RKO (cell line): ENCODE measurements around the gene TFEB.

Source experiments
- DNase-seq: peaks from one replicate; pipeline ENCODE4 v3.0.0-alpha.2; 2016; ENCODE audit warnings: low spot score

TFEB gene

DNA sequence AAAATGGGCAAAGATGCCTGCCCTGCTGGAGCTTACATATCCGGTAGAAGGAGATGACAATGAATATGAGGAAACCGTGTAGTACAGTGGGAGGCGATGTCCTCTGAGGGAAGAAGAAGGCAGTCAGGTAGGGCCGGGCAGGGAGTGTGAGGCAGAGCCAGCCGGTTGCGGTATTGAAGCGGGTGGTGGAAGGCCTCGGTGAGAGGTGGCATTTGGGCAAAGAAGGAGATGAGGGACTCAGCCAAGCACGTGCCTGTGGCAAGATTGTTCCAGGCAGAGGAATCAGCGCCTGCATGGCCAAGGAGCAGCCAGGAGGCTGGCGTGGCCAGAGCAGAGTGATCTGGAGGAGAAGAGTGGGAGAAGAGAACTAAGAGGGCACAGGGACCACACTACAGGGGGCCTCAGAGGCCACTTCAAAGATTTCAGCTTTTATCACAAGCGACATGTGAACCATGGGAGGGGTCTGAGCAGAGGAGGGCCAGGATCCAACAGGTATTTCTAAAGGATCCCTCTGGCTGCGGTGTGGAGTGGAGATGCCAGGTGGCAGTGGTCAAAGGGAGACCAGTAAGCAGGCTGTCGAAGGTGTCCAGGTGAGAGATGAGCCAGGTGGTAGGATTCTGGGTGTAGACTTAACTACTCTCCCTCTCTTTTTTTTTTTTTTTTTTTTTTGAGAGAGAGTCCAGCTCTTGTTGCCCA is 83.3 kb downstream of the TFEB start:
- DNase-seq = no peak

DNA sequence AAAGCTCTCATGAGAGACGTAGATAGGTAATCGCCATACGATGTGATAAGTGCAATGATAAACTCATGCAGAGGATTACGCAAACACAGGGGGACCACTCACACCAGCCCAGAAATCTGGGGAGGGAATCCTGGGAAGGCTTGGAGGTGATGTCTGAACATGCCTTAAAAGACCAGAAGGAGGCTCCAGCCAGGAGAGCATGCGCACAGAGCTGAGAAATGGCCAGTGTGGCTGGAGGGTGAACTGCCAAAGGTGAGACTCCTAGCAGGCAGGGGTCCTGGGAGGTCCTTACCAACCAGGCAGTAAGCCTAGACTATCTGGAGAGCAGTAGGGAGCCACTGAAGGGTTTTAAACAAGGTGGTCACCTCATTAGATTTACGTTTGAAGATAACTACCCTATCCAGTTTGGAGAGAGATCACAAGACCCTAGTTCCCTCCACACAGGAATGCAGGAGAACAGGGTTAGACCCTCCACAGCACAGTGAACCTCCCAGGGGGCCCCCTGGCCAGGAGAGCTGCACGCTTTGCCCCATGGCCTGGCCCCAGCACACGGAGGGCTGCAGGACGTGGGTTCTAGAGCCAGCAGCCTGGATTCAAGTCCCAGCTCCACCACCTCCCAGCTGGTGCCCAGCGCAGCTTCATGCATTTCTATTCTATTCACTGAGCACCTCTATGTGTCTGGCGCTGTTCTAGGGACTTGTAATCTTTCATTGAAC is 84.0 kb downstream of the TFEB start:
- no peak for DNase-seq

DNA sequence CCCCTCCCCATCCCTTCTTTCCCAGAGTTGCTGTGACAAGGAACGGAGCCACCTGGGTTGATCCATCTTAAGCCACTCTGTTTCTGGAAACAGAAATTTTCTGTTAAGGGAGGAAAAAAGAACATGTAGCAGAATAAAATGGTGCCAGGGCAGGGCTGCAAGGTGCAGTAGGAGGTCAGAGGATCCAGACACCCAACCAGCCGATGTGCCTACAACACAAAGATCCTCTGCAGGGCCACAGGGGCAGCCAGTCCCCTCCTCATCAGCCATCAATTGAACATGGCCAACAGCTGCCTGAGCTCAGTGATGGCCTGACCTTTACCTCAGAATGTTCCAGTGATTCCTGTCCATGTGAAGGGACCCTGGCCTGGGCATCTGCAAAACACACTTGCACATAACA is 85.3 kb downstream of the TFEB start:
- no peak for DNase-seq

DNA sequence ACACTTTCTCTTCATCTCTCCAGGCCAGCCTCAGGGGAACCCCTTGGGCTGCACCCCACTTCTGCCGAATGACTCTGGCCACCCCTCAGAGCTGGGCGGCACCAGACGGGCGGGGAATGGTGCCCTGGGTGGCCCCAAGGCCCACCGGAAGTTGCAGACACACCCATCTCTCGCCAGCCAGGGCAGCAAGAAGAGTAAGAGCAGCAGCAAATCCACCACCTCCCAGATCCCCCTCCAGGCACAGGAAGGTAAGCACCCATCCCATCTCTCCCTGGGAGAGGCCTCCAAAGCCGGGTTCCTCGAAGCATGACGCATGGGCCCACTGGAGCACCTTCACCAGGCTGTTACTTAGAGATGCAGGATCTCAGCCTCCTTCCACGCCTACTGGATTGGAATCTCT is 85.8 kb downstream of the TFEB start:
- no peak for DNase-seq

DNA sequence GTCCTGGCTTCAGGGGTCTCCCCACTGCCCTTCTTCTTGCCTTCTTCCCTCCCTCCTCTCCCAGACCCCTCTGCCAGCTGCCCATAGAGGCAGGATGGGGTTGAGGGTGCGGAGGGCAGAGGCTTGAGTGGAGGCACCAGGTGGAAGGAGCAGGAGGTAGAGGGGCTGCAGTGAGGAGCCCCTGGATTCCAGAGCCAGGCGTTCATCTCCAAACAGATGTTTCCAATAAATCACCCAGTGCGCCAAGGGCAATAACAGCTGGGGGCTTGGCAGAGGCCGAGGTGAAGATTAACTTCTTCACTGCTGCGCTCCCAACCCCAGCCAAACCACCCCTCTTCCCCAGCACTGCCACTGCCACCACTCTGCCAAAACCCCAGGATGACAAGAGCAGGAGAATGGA is 86.5 kb downstream of the TFEB start:
- no peak for DNase-seq

DNA sequence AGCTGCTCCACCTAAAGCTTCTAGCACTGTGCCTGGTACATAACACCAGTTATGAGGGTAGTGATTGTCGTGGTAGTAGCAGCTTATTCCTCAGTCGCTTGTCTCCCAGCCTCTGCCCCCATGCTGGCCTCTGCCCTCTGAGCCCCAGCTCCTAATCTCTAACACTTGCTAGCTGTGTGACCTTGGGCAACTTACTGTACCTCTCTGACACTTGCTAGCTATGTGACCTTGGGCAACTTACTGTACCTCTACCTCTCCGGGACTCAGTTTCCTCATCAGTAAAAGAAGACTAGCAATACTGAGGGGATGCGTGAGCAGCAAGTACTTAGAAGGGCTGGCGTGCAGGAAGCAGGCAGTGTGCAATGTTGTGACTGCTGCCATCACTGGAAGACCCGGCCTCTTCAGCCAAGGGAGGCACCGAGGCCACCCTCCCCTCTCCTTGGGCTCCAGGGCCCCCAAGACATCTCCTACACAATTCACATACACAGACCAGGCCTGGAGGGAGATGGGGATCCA is 87.3 kb downstream of the TFEB start:
- DNase-seq = no peak

DNA sequence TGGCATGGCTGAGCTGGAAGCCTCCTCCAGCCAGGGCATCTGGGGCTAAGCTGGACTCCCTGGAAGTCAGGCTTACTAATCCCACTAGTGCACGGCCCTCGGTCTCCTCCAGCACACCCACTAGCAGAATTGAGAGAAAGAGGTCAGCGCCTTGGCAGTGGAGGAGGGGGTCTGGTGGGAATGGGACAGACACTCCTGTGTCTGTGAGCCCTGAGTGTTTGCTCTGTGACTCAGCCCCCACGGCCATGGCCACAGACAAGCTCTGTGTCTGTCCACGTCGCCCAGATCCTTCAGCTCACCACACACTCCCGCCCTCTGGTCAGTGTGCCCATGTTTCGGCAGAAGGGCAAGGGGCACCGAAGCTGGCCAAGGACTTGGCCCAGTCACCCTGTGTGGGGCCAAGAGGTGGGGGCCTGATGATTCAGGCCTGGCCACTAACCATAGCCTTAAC is 88.3 kb downstream of the TFEB start:
- DNase-seq = no peak

DNA sequence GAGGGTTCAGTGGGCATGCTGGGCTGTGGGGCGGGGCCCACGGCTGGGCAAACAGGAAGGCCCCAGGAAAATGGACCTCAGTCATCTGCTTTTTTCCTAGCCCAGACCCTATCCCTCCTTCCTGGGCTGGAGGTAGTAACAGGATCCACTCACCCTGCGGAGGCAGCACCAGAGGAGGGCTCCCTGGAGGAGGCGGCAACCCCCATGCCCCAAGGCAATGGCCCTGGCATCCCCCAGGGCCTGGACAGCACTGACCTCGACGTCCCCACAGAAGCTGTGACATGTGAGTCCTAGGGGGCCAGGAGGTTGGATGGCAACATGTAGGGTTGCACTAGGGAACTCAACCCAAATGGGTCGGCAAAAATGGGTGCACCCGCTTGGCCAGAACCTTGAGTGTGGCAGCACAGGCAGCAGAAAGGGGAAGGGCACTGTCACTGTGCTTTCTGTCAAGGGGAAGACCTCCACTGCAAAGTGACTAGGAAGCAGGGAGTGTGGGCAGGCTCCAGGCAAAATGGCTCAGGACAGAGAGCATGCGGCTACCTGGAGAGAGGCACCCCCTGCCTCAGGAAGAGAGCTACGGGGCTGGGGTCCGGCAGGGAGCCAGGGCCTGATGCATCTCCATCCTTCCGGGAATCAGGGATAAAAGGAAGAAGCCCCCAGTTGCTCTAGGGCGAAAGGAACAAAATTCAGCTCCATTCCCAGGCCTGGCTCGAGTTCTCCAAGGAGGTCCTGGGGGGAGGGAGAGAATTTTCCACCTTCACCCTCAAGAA is 89.2 kb downstream of the TFEB start:
- DNase-seq = no peak

DNA sequence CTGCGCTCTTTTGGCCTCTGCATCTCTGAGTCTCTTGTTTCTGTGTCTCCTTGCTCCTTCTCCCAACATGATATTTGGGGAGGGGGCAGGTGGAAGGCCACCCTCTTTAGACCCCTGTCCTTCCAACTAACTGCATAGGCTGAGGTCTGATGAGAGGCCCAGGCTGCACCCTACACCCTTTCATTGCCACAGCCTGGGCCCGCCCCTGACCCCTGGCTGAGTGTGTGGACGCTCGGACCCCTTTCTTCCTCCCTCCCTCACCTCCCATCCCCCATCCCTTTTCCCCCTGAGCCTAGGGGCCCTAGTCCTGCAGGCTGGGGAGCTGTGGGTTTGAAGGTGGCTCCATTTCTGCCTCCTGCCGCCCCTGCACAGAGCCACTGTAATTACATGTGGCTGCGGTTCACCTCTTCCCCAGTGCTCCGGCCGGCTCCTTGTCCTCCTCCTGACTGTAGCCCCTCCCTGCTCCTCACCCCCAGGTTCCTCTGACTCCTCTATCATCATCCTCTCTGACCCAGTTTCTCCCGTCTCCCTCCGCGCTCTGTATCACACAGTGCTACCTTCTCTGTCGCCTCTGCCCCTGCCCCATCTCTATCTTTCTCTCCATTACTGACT is 90.3 kb downstream of the TFEB start:
- DNase-seq = no peak

DNA sequence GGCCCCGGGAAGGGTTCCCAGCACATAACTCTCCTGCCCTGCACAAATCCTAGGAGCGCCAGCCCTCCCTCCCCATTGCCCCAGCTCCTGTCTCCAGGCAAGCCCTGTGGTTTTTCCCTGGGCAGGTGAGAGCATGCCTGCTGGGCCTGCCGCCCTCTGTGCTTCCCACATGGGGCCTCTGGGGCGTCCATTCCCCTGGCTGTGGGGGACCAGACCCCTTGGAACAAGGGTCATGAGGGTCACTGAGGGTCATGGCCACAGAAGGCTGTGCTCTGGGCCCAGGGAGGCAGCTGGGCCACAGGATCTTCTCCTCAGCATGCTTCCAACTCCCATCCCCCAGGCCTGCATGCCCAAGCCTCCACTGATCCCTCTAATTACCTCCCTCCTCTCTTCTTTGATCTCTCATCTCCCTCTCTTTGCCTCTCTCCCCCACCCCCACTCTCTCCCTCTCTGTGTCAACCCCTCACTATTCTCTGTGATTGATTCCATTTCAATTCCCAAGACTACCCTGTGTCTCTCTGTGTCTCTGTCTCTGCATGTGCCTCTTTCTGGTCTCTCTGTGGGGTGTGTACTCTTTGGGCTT is 91.0 kb downstream of the TFEB start:
- DNase-seq = no peak

DNA sequence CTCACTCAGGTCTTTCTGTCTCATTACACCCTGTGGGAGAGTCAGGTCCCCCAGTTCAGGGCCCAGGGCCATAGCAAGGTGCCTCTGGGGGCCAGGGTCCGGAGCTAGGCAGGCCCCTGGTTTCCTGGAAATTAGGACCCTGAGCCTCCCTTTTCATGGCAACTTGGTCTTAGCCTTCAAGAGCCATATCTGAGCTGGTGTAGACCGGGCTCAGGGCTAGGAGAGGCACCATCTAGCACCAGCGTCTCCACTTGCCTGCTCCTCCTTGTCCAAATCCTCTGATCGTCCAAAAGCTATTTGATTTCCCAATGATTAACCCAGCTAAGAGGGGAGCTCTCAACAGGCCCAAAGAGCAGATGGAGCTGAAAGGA is 91.5 kb downstream of the TFEB start:
- no peak for DNase-seq

DNA sequence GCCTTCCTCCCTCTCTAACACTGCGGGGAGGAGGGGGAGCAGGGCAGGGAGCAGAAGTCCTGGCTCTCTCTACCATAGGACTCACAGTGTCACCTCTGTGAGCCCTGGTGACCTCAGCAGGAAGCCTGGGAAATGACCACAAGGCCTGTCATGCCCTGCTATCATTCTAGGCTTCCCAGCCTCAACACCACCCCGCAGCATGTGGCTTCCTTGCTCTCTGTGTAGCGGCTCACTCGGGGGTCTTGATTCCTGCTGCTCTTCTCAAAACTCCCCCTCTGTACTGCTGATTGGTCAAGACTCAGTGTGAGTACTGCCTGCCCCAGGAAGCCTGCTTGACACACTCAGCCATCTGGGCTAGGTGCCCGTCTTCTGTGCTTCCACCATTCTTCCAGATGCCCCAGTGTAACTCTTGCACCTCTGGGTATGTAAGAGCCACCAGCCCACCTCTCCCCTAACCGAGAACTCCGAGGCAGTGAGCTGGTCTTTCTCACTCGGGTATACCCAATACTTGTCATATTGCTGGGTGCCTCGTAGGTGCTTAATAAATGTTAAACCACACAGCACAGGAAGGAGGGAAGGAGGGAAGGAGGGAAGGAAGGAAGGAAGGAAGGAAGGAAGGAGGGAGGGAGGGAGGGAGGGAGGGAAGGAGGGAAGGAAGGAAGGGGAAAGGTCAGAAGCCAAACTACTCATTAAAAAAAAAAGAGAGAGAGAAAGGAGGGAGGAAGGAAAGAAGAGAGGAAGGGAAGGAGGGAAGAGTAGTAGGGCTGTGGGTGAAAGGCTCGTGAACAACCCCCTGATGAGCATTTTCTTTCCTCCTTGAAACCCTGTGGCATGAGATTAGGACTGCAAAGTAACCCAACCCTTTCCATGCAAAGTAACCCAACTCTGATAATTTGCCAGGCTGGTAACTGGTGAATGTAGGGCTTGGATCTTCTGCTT is 92.2 kb downstream of the TFEB start:
- DNase-seq = no peak

DNA sequence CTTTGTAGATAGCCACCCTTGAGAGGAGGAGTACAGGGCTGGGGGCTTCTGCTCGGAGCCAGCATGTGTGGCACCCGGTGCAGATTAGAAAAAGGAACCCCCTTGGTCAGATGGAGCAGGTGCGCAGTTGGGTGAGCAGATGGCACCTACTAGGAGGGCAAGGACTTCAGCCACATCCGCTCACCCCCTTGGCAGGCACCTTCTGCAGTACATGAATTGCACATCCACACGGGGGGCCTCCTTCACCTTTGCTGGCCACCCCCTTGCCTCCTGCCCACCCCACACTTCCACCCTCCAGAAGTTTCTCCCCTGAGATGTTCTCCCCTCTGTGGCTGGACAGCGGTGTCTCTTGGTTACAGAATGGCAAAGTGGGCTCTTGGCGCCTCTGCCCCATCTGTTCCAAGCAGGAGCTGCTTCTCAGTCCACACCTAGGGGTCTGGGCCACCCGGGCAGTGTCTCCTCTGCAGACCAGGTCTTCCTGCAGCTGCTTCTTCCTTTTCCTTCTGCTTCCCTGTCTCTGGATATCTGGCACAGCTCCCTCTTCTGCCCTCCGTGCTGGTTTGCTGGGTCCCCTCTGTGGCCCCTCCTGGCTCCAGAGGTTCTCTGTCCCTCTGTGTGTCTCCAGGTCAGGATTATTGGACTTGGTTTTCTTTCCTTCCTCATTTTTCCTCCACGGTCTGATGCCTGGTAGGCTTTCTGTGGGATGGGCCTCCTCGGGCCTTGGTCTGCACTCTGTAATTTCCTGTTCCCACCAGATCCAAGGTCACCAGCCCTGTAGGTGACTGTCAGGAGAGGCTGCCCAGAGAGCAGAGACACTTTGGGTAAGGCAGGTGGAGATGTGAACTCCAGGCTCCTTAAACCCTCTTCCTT is 93.1 kb downstream of the TFEB start:
- DNase-seq = no peak

DNA sequence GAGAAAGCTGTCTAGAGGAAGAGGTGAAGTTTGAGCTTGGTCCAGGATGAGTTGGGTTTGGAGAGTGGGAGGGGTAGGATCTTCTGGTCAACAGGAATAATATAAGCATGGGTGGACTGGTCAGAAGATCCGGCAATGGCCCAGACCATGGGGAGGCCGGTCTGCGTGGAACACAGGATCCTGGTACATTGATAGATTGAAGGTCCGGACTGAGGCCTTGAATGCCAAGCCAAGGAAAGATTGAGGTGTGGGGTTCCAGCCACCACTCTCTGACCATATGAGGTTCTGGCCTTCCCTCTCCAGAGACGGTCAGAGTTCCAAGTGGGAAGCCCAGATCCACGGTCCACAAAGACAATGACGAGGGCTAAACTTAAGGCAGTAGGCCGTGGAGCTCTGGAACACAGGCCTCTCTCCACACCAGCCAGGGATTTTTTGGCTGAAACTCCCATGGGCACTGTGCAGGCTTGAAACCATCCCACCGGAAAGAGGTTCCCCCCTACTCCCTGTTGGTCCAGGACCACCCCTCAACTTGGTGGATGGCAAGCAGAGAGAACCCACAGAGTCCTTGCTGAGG is 94.0 kb downstream of the TFEB start:
- no peak for DNase-seq

DNA sequence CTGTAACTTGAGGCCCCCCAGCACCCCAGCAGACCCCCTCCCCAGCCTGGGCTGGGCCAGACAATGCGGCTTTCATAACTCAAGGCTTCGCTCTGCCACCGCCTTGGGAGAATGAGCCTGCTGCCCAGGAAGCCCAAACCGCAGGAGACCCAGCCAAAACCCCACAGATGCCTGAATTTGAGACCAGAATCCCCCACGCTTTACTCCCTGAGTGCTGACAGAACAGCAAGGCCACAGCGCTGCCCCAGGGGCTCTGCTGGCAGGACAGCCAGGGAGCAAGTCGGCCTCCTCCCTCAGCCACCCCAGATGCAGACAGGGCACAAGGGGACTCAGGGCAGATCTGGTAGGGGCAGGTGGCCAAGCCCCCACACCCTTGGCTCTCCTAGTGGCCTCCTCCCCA is 95.0 kb downstream of the TFEB start:
- DNase-seq = no peak

DNA sequence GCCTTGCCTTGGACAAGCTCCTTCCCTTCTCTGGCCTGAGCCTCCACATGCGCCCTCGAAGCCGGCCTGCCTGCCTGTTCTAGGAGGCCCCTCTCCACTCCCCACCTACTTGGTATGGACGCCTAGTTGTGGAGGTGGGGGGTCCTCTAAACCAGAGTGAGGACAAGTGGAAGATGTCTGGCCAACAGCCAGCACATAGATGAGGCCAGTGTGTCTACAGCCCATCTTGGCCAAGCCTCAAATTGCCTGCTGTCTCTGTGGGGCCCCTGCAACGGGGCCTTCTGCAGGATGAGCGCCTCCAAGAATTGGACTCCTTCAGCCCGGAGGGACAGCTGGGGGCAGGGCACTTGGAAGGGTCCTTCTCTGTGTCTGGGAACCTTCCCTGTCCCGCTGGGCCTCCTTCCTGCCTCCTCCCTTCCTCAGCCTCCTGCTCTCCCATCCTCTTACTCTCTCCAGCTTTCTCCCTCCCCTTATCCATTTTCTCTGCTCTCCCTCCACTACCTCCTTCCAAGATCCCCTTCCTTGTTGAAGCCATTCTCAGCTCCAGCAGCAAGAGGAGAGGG is 95.5 kb downstream of the TFEB start:
- DNase-seq = no peak

DNA sequence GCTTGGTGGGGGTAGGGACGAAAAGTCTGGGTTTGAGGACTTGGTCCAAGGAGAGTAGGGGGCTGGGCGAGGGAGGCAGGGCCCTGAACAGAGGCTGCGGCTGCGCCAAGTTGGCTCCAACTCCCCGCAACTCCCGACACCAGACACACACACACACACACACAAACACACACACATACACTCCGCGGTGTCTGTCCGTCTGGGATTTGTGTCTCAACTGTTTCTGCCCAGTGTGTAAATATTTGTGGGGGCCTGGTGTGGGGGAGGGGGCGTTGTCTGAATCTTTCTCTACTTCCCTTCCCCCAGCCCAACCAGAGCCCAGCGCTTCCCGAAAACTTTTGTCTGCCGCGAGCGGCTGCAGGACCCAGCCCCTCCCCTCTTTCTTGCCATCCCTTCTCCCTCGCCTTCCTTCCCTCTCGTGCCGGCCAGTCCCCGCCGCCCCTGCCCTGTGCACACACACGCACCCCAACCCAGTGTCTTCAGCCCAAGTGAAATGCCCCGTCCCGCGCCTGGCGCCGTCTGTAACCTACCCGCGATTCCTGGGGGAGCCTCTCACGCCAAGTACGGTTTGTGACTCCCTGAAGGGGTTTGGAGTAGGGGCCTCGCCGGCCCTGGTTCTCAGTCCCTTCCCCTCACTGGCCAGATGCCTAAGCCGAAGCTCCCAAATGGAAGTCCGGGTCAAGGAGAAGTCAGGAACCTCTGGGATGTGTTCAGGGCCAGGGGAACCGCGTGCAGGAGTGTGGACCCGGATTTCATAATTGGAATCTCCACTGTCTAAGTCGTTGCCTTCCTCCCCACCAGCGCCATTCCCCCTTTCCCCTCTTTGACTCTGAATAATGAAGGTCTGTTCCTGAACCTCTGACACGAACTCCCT is 96.2 kb downstream of the TFEB start:
- no peak for DNase-seq
